ENCODE measurements around the gene OAF. TPM values are rescaled to one million over a fixed set of nuclear protein-coding genes. Genes with fewer than 3 reads are reported as not detected.
A peak's percentile ranks its signal among the peaks of the same experiment; 100 is the strongest.

Gene OAF
- total RNA-seq, 1 experiment from 2014 or later = 32.3 TPM

- no peaks in the 10 kb centered on the region for H3K9me2 ChIP-seq (ENCODE audit: insufficient read depth)
- no peaks in the 10 kb centered on the region for H3K79me2 ChIP-seq (ENCODE audit: insufficient read depth, low read length)
- peak; percentile 57 for ATAC-seq
- peak; percentile 10 to 40 (median 38); a peak in 2 of 6 replicates for TF ChIP-seq CTCF (IDR thresholded peaks at IDR 0.05 in 2 of 3, conservative IDR thresholded peaks at IDR 0.05 in 1 of 3; ENCODE audit: borderline replicate concordance in 1 of 3, insufficient read depth in 1 of 3, low read depth in 2 of 3, low read length in 2 of 3)
- no peak for TF ChIP-seq MAX (IDR thresholded peaks at IDR 0.05)
- TF ChIP-seq SRF (IDR thresholded peaks at IDR 0.05; ENCODE audit: low read depth) = no peak
- TF ChIP-seq FOSL1 (IDR thresholded peaks at IDR 0.05; ENCODE audit: low read depth) = no peak
- TF ChIP-seq RAD21 (IDR thresholded peaks at IDR 0.05; ENCODE audit: low read depth) = no peak
- no peak for TF ChIP-seq CEBPB (IDR thresholded peaks at IDR 0.05; ENCODE audit: low read depth)
- no peak for TF ChIP-seq EZH2 (IDR thresholded peaks at IDR 0.05)
- H3K4me3 ChIP-seq (replicated peaks in 1 of 2; ENCODE audit: low read depth in 1 of 2, low read length in 2 of 2) = no peak overlapping the region
- no TSS peak for BruUV-seq (replicated peaks)
- no peaks in the 10 kb centered on the region for H4K20me1 ChIP-seq (ENCODE audit: insufficient read depth)
- H3K27me3 ChIP-seq (ENCODE audit: insufficient read depth, low read length) = no peaks in the 10 kb centered on the region; the same call in 1 of the 2 replicates
- DNase-seq (ENCODE audit: low read depth, low spot score) = no peak
- H3K9ac ChIP-seq (ENCODE audit: low read length) = no peak overlapping the region
- no peaks in the 10 kb centered on the region for H3K4me1 ChIP-seq (ENCODE audit: control insufficient read depth in 1 of 2, insufficient read depth in 2 of 2, low read length in 2 of 2)
- no peak overlapping the region for H3K27ac ChIP-seq (ENCODE audit: low read depth, low read length)
- POLR2A ChIA-PET = no interaction called here
- H2AFZ ChIP-seq (ENCODE audit: low read depth, low read length, poor library complexity, severe bottlenecking) = no peak overlapping the region
- no peaks in the 10 kb centered on the region for H3K9me3 ChIP-seq (ENCODE audit: control insufficient read depth in 1 of 2, insufficient read depth in 1 of 2, low read depth in 1 of 2, low read length in 2 of 2)
- RAD21 ChIA-PET (ENCODE audit: low non-redundant PET in 1 of 2, low total read pairs in 2 of 2, uncharacterized antibody in 2 of 2, unreplicated experiment in 2 of 2) = no interaction called here
- H3K4me2 ChIP-seq (ENCODE audit: low read length) = no peak overlapping the region
- no peaks in the 10 kb centered on the region for H3K36me3 ChIP-seq (ENCODE audit: control insufficient read depth in 1 of 2, insufficient read depth in 2 of 2, low read length in 2 of 2)
- intact Hi-C loops (cut with micrococcal nuclease) = loop anchor here (1.0 kb wide), 1 partner anchor 57 kb away; no protein-coding TSS in a partner anchor
- CTCF ChIA-PET = interaction anchor here (1.1 to 11.9 kb wide), 5 partner anchors 18 to 121 kb away, joined by 3 to 240 read pairs (median 4); no protein-coding TSS in a partner anchor
Observed at GRCh38 chr11:120228794-120229384, 18.1 kb downstream of the OAF start.

Measured in HCT116 (cell line).